Spleen (tissue), 7 donors: ENCODE results near the gene DNAJC17.

Experiments used
- CTCF ChIP-seq, 11 experiments: fragments of 200-600 bp in 7 of 11; fragments of 450-650 bp in 4 of 11; sonication (generic) in 4 of 11; IDR thresholded peaks in 8 of 11; conservative IDR thresholded peaks in 3 of 11; 1 replicate in 7 of 11; 2 replicates in 4 of 11; pipeline versions ENCODE4 v1.4.0 to v1.8.0; 2016 to 2021; ENCODE audit warnings: antibody characterized with exemption in 11 of 11, inconsistent platforms in 4 of 11, mild to moderate bottlenecking in 1 of 11
- POLR2A ChIP-seq, 3 donors: fragments of 450-650 bp; IDR thresholded peaks; one replicate each; pipeline ENCODE4 v1.5.1; 2017; ENCODE audit warnings: antibody characterized with exemption in 3 of 3, mild to moderate bottlenecking in 1 of 3
- donor health status: DM: no; HTN: no; CAD: no; lungs with moderate emphysema.
- donor health status: DM: no; HTN: no; CAD: no.
- donor health status: DM: no; HTN: no; CAD: no.

GRCh38 chr15:40746916-40747418 lies 60.3 kb downstream of the DNAJC17 start:
- TF ChIP-seq CTCF (IDR thresholded peaks at IDR 0.05 in 8 of 11, conservative IDR thresholded peaks at IDR 0.05 in 3 of 11), result no peak
- TF ChIP-seq POLR2A (IDR thresholded peaks at IDR 0.05), result no peak
